Transverse colon (tissue), 4 donors: ENCODE results near the gene TECPR2. TPM values are rescaled to one million over a fixed set of nuclear protein-coding genes. Genes with fewer than 3 reads are reported as not detected.

ENCODE experiments used
- DNase-seq: peaks from one replicate; pipeline ENCODE4 v3.0.0-alpha.2; 2019
- H3K27ac ChIP-seq, 4 donors: fragments of 200-600 bp; sonication (generic); 2 replicates each; pipeline ENCODE4 v1.5.1; 2016 to 2018; ENCODE audit warnings: inconsistent platforms in 4 of 4
- H3K27me3 ChIP-seq: fragments of 200-600 bp; sonication (generic); 2 replicates; pipeline ENCODE4 v1.5.1; 2017; ENCODE audit warnings: inconsistent platforms
- H3K36me3 ChIP-seq, 4 donors: fragments of 200-600 bp; sonication (generic); 2 replicates each; pipeline ENCODE4 v1.5.1; 2017 to 2019; ENCODE audit warnings: inconsistent platforms in 4 of 4
- H3K4me1 ChIP-seq, 4 donors: fragments of 200-600 bp; sonication (generic); 2 replicates each; pipeline ENCODE4 v1.5.1; 2017 to 2020; ENCODE audit warnings: inconsistent platforms in 4 of 4
- H3K4me3 ChIP-seq, 4 donors: fragments of 200-600 bp; sonication (generic); 1 replicate in 1 of 4; 2 replicates in 3 of 4; pipeline versions ENCODE4 v1.5.1 to v1.6.1; 2017 to 2019; ENCODE audit warnings: inconsistent platforms in 4 of 4
- H3K9me3 ChIP-seq, 2 donors: fragments of 200-600 bp; sonication (generic); 2 replicates each; pipeline ENCODE4 v1.5.1; 2017 to 2019; ENCODE audit warnings: inconsistent platforms in 2 of 2
- EP300 ChIP-seq: sonication (generic); formaldehyde crosslinking; IDR thresholded peaks from one replicate; pipeline ENCODE4 v1.6.1; 2017; ENCODE audit warnings: antibody characterized with exemption, low read depth
- POLR2A ChIP-seq: fragments of 450-650 bp; IDR thresholded peaks from one replicate; pipeline ENCODE4 v1.6.1; 2016; ENCODE audit warnings: antibody characterized with exemption, mild to moderate bottlenecking, moderate library complexity
- POLR2AphosphoS5 ChIP-seq, 3 donors: sonication (generic); formaldehyde crosslinking; IDR thresholded peaks; one replicate each; pipeline ENCODE4 v1.6.1; 2016; ENCODE audit warnings: antibody characterized with exemption in 3 of 3
- WGBS, 2 donors: methylation state at CpG; one replicate each; pipeline ENCODE4 v1.1.5; 2018; ENCODE audit warnings: low coverage in 1 of 2; 5-methylcytosine and 5-hydroxymethylcytosine counted together
- in situ Hi-C, 4 donors: fragments of 200-750 bp; cut with MboI; loops; one replicate each; pipeline versions ENCODE4 v1.15.0 to v1.15.1; 2017; ENCODE audit warnings: low sequenced_read_pairs in 3 of 4, low pct_ligation_motif_present in 1 of 4, low pct_unique_long_range_greater_than_20kb in 1 of 4
- intact Hi-C: fragments of 100-400 bp; cut with DNase I; formaldehyde crosslinking; loops from one replicate; pipeline ENCODE4 v1.15.1; 2023; ENCODE audit warnings: low total_unique reads
- total RNA-seq, 4 donors: library from RNA; depleted of rRNA; stranded (reverse); fragments of >200 nt; gene quantifications; one replicate each; pipeline ENCODE4 v1.1.0, GENCODE V29; 2016
- TF ChIP-seq, protein P1 (sequence below), 5 experiments: fragments of 200-600 bp in 3 of 5; fragments of 450-650 bp in 2 of 5; sonication (generic) in 3 of 5; IDR thresholded peaks; 1 replicate in 2 of 5; 2 replicates in 3 of 5; pipeline ENCODE4 v1.5.1; 2016 to 2017; ENCODE audit warnings: antibody characterized with exemption in 5 of 5, inconsistent platforms in 3 of 5, mild to moderate bottlenecking in 2 of 5, moderate library complexity in 1 of 5

The TECPR2 gene
- total RNA-seq, 4 donors from 2014 or later: 12.6 to 47.4 (median 17.9) TPM

DNA sequence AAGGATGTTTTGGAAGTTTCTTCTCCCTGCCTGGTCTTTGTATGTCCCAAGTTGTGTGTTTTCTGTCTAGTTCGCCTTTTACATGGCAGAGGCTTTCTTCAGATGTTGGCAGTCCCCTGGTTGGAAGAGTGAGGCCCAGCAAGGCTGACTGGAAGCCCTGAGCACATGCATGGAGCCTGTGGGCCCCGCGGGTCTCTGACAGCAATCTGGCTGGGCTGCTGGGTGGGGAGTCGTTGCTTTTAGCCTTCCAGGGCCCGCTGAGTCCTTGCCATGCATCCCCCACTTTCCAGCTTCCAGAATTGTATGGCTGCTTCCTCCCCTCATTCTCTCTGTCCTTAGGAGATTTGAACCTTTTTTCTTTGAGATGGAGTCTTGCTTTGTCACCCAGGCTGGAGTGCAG lies 121.6 kb downstream of the TECPR2 start:
- WGBS, 2 donors: 85 to 100% methylated on average over 2 to 5 of the region's 5 CpGs
- in situ Hi-C loops (no loop called here), intact Hi-C loops (no loop called here)
- Histone ChIP-seq H3K4me1 (peaks cover 0 to 17% (median 1%) of the 10 kb centered on the region in 4 donors), H3K4me3 (no peak overlapping the region), H3K36me3 (no peaks in the 10 kb centered on the region), H3K9me3 (no peaks in the 10 kb centered on the region), H3K27me3 (no peaks in the 10 kb centered on the region), H3K27ac (no peak overlapping the region)
- DNase-seq: no peak
- TF ChIP-seq, protein P1, sequence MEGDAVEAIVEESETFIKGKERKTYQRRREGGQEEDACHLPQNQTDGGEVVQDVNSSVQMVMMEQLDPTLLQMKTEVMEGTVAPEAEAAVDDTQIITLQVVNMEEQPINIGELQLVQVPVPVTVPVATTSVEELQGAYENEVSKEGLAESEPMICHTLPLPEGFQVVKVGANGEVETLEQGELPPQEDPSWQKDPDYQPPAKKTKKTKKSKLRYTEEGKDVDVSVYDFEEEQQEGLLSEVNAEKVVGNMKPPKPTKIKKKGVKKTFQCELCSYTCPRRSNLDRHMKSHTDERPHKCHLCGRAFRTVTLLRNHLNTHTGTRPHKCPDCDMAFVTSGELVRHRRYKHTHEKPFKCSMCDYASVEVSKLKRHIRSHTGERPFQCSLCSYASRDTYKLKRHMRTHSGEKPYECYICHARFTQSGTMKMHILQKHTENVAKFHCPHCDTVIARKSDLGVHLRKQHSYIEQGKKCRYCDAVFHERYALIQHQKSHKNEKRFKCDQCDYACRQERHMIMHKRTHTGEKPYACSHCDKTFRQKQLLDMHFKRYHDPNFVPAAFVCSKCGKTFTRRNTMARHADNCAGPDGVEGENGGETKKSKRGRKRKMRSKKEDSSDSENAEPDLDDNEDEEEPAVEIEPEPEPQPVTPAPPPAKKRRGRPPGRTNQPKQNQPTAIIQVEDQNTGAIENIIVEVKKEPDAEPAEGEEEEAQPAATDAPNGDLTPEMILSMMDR (IDR thresholded peaks at IDR 0.05): no peak
- TF ChIP-seq POLR2AphosphoS5 (IDR thresholded peaks at IDR 0.05) (no peak), POLR2A (no peak), EP300 (no peak)

- Histone ChIP-seq H3K27ac (no peak overlapping the region), H3K27me3 (no peaks in the 10 kb centered on the region), H3K36me3 (no peaks in the 10 kb centered on the region), H3K4me3 (no peak overlapping the region), H3K9me3 (no peaks in the 10 kb centered on the region), H3K4me1 (peaks cover 0 to 9% (median 0%) of the 10 kb centered on the region in 4 donors)
- in situ Hi-C loops (no loop called here), intact Hi-C loops (no loop called here)
- TF ChIP-seq, protein P1 (IDR thresholded peaks at IDR 0.05): no peak
- TF ChIP-seq POLR2A (no peak), EP300 (no peak), POLR2AphosphoS5 (IDR thresholded peaks at IDR 0.05) (no peak)
- 93% methylated on average over 3 to 11 of the region's 11 CpGs for WGBS, 2 donors
- DNase-seq: no peak
These were observed 123.2 kb downstream of the TECPR2 start for GRCh38 chr14:102485693-102486512.

DNA sequence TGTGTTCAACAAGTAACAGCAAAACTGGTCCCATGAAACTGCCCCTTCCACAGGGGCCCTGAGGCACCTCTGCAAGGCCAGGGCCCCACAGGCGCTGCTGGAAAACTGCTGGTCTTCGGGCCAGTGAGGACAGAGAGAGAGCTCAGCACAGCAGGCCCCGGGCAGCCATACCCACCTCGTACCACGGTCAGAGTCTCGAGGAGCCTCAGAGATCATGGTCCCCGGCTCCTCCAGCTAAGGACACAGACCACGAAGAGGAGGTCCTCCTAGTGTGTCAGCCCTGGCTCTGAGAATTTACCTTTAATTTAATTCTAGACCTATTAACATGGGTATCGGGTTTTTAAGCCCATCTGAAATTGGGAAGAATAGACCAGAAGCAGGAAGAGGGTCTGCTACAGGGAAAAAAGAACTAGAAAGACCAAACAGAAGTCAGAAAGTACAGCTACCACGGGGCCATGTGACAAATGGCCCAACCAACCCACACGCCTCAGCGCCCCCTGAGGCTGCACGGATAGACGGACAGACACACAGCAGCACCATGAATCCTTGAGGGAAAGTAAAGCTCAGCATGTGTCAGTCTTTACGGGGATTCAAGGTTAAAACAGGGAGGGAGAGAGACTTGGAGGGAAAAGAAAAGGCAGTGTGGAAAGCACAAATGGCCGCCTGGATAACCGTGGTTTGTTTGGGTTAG lies 123.9 kb downstream of the TECPR2 start:
- in situ Hi-C loops: no loop called here
- H3K36me3 ChIP-seq: no peaks in the 10 kb centered on the region
- peaks cover 0 to 4% (median 0%) of the 10 kb centered on the region in 4 donors for H3K4me1 ChIP-seq
- DNase-seq: no peak
- intact Hi-C loops: no loop called here
- H3K27ac ChIP-seq: no peak overlapping the region
- WGBS, 2 donors: 84 to 86% methylated on average over 2 to 17 of the region's 17 CpGs
- no peak for TF ChIP-seq EP300
- H3K27me3 ChIP-seq: no peaks in the 10 kb centered on the region
- no peaks in the 10 kb centered on the region for H3K9me3 ChIP-seq
- no peak overlapping the region for H3K4me3 ChIP-seq

DNA sequence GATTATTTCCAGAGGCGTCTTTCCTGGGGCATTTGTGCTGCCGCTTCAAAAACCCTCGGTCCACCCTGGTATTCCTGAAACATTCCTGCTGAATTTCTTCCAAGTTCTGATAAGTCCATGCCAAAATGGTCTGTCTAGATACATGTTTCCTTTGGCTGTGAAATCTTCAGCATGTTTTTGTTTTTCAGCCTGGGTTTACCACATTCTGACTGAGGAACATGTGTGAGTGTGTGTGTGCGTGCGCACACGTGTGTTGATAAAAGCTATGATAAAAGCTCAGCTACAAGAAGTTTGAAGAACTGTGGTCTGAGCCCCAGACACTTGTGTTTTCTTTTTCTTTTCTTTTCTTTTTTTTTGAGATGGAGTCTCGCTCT lies 124.5 kb downstream of the TECPR2 start:
- Histone ChIP-seq H3K4me3 (no peak overlapping the region), H3K27ac (no peak overlapping the region), H3K4me1 (no peaks in the 10 kb centered on the region), H3K36me3 (no peaks in the 10 kb centered on the region), H3K27me3 (no peaks in the 10 kb centered on the region), H3K9me3 (no peaks in the 10 kb centered on the region)
- 78 to 93% methylated on average over 3 to 7 of the region's 7 CpGs for WGBS, 2 donors
- TF ChIP-seq, protein P1 (IDR thresholded peaks at IDR 0.05): no peak
- TF ChIP-seq EP300 (no peak), POLR2AphosphoS5 (IDR thresholded peaks at IDR 0.05) (no peak), POLR2A (no peak)
- DNase-seq: no peak
- in situ Hi-C loops: no loop called here
- intact Hi-C loops: no loop called here
